A549 (cell line): Measurements from ENCODE around the gene FHL1. TPM values are rescaled to one million over a fixed set of nuclear protein-coding genes. Genes with fewer than 3 reads are reported as not detected.
A peak's percentile ranks its signal among the peaks of the same experiment; 100 is the strongest.

ENCODE experiments used
- ATAC-seq, 2 experiments: fragments of 200-7000 bp in 1 of 2; fragments of >200 bp in 1 of 2; cut with Nextera tagmentation in 1 of 2; cut with Tn5 transposase in 1 of 2; 3 replicates each; pipeline versions ENCODE4 v1.8.0 to v1.9.1; 2018 to 2020; ENCODE audit warnings: mild to moderate bottlenecking in 1 of 2, moderate library complexity in 1 of 2
- CTCF ChIA-PET: fragments of 300-600 bp; sonication (Branson Sonifier 250); formaldehyde crosslinking; extraction: SDS; loops from one replicate; lab custom pipeline; 2021; ENCODE audit warnings: antibody characterized with exemption, inconsistent platforms; lab: Yijun Ruan, JAX
- POLR2A ChIA-PET: fragments of 350-600 bp; formaldehyde crosslinking; extraction: SDS; loops from one replicate; lab custom pipeline; 2021; ENCODE audit warnings: antibody characterized with exemption, inconsistent platforms; lab: Yijun Ruan, JAX
- DNase-seq, 2 experiments: peaks; one replicate each; pipeline versions ENCODE4 v3.0.0 to v3.0.0-alpha.2; 2011 to 2016; ENCODE audit warnings: low read depth in 1 of 2, low spot score in 1 of 2
- FAIRE-seq: peaks from 2 replicates; lab custom pipeline; 2011; peaks lifted over from hg19 to GRCh38; lab: Jason Lieb, UNC
- H3K27ac ChIP-seq, 2 experiments: fragments of >200 bp; sonication (Bioruptor Twin); formaldehyde crosslinking; 3 replicates each; pipeline ENCODE4 v1.5.1; 2016 to 2017
- H3K4me1 ChIP-seq: fragments of >200 bp; sonication (Bioruptor Twin); formaldehyde crosslinking; 3 replicates; pipeline ENCODE4 v1.6.1; 2016
- H3K4me2 ChIP-seq: fragments of >200 bp; sonication (Bioruptor Twin); formaldehyde crosslinking; 3 replicates; pipeline ENCODE4 v1.6.1; 2016
- H3K4me3 ChIP-seq: fragments of >200 bp; sonication (Bioruptor Twin); formaldehyde crosslinking; 3 replicates; pipeline ENCODE4 v1.5.1; 2016
- H3K9me3 ChIP-seq: fragments of >200 bp; sonication (Bioruptor Twin); formaldehyde crosslinking; 3 replicates; pipeline ENCODE4 v1.6.1; 2016
- E2F6 ChIP-seq: IDR thresholded peaks from 2 replicates; pipeline ENCODE4 v1.6.1; 2012; ENCODE audit warnings: low read depth, borderline replicate concordance
- ESRRA ChIP-seq: fragments of 150-350 bp; IDR thresholded peaks from 2 replicates; pipeline ENCODE4 v1.6.1; 2014; ENCODE audit warnings: mild to moderate bottlenecking, low read length, borderline replicate concordance
- FOSB ChIP-seq: fragments of 250-450 bp; sonication (Bioruptor Pico); IDR thresholded peaks from 2 replicates; pipeline ENCODE4 v1.5.0; 2020; ENCODE audit warnings: mild to moderate bottlenecking, moderate library complexity
- FOSL2 ChIP-seq, 2 experiments: fragments of 450-650 bp in 1 of 2; fragments of >200 bp in 1 of 2; sonication (Bioruptor Twin) in 1 of 2; formaldehyde crosslinking; IDR thresholded peaks; 2 replicates each; pipeline versions ENCODE4 v1.5.0 to v1.6.1; 2016 to 2020; ENCODE audit warnings: mild to moderate bottlenecking in 1 of 2, moderate library complexity in 1 of 2
- GATA3 ChIP-seq: IDR thresholded peaks from 2 replicates; pipeline ENCODE4 v1.6.1; 2012; ENCODE audit warnings: borderline replicate concordance
- HDAC2 ChIP-seq: fragments of 200-600 bp; sonication (generic); IDR thresholded peaks from 2 replicates; pipeline ENCODE4 v1.6.1; 2016
- HEYL ChIP-seq: fragments of 250-450 bp; sonication (Bioruptor Pico); IDR thresholded peaks from 2 replicates; pipeline ENCODE4 v1.8.0; 2021; ENCODE audit warnings: mild to moderate bottlenecking, moderate library complexity
- HOXA7 ChIP-seq: fragments of 250-450 bp; sonication (Bioruptor Pico); IDR thresholded peaks from 2 replicates; pipeline ENCODE4 v1.5.0; 2020; ENCODE audit warnings: mild to moderate bottlenecking, moderate library complexity
- HOXB5 ChIP-seq: fragments of 250-450 bp; sonication (Bioruptor Pico); IDR thresholded peaks from 2 replicates; pipeline ENCODE4 v1.5.0; 2020; ENCODE audit warnings: mild to moderate bottlenecking, moderate library complexity
- JUNB ChIP-seq: fragments of >200 bp; sonication (Bioruptor Twin); formaldehyde crosslinking; IDR thresholded peaks from 2 replicates; pipeline ENCODE4 v1.6.1; 2016
- KDM5A ChIP-seq: fragments of 200-600 bp; sonication (generic); IDR thresholded peaks from 2 replicates; pipeline ENCODE4 v1.6.1; 2016; ENCODE audit warnings: antibody characterized with exemption, mild to moderate bottlenecking
- NR3C1 ChIP-seq: fragments of >200 bp; sonication (Bioruptor Twin); formaldehyde crosslinking; IDR thresholded peaks from 3 replicates; pipeline ENCODE4 v1.6.1; 2017
- PBX3 ChIP-seq: IDR thresholded peaks from 2 replicates; pipeline ENCODE4 v1.6.1; 2012
- POLR2AphosphoS2 ChIP-seq: conservative IDR thresholded peaks from 2 replicates; pipeline ENCODE4 v1.6.1; 2012; ENCODE audit warnings: low read length, improper control_type of control experiment, inconsistent platforms
- RARB ChIP-seq: fragments of 250-450 bp; sonication (Bioruptor Pico); IDR thresholded peaks from 2 replicates; pipeline ENCODE4 v1.8.0; 2021; ENCODE audit warnings: mild to moderate bottlenecking, moderate library complexity
- RCOR1 ChIP-seq: fragments of 150-350 bp; IDR thresholded peaks from 2 replicates; pipeline ENCODE4 v1.6.1; 2014; ENCODE audit warnings: antibody characterized with exemption, low read length, low read depth
- RFX5 ChIP-seq: fragments of 450-650 bp; IDR thresholded peaks from 2 replicates; pipeline ENCODE4 v1.7.1; 2014; ENCODE audit warnings: antibody characterized with exemption, mild to moderate bottlenecking, moderate library complexity
- RNF2 ChIP-seq: fragments of 200-600 bp; sonication (generic); IDR thresholded peaks from 2 replicates; pipeline ENCODE4 v1.6.1; 2016; ENCODE audit warnings: low read depth, mild to moderate bottlenecking, antibody characterized with exemption, moderate library complexity, borderline replicate concordance
- SREBF2 ChIP-seq: fragments of 450-650 bp; IDR thresholded peaks from 2 replicates; pipeline ENCODE4 v1.6.1; 2014; ENCODE audit warnings: mild to moderate bottlenecking, moderate library complexity
- TFCP2L1 ChIP-seq: fragments of 250-450 bp; sonication (Bioruptor Pico); IDR thresholded peaks from 2 replicates; pipeline ENCODE4 v1.5.0; 2021; ENCODE audit warnings: mild to moderate bottlenecking
- WGBS: methylation state at CpG from one replicate; pipeline ENCODE4 v1.1.6; 2017; ENCODE audit errors: missing lambda C conversion rate; 5-methylcytosine and 5-hydroxymethylcytosine counted together
- polyA plus RNA-seq, 4 experiments: library from polyadenylated mRNA; depleted of rRNA in 3 of 4; stranded (reverse); fragments of >200 nt; fragmentation: RNase III in 1 of 4; extraction: RNeasy Plus Mini Kit Qiagen cat#74134 plus additional on column Dnase treatment in 1 of 4; gene quantifications; 2 replicates in 3 of 4; 3 replicates in 1 of 4; pipeline ENCODE4 v1.2.3, GENCODE V29; 2011 to 2017
- TF ChIP-seq, protein P1 (sequence below): fragments of >200 bp; sonication (Bioruptor Twin); formaldehyde crosslinking; IDR thresholded peaks from 3 replicates; pipeline ENCODE4 v1.6.1; 2016
- TF ChIP-seq, protein P2 (sequence below): fragments of >200 bp; sonication (Bioruptor Twin); formaldehyde crosslinking; IDR thresholded peaks from 3 replicates; pipeline ENCODE4 v1.5.1; 2016
- TF ChIP-seq, protein P3 (sequence below): fragments of 250-450 bp; sonication (Bioruptor Pico); IDR thresholded peaks from 2 replicates; pipeline ENCODE4 v1.5.0; 2021; ENCODE audit warnings: mild to moderate bottlenecking, moderate library complexity, borderline replicate concordance
- TF ChIP-seq, protein P4 (sequence below): fragments of 450-650 bp; IDR thresholded peaks from 2 replicates; pipeline ENCODE4 v1.6.1; 2014; ENCODE audit warnings: antibody characterized with exemption

Gene FHL1
- polyA plus RNA-seq, 2 of the 4 experiments (the other 2 are of a cell fraction) = 31.6 to 32.2 TPM

DNA sequence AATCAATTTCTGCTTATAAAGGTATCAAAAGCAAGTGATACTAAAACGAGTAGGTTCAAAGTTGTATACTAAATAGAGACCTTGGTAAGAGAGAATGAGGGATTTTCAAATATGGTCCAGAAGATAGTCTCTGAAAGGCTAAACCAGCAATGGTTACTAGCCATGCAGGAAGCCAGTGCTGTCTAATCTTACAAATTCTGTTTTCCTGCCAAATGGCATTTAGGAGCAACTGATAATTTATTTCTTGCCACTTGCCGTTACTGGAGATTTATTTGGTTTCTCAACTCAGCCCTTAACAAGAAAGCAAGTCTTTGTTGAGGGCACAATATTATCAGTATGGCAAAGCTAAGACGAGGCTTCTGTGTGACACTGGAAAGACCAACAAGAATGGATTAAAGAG lies 56.6 kb downstream of the FHL1 start (continued):
- TF ChIP-seq E2F6 (no peak), KDM5A (no peak), TFCP2L1 (CRISPR knock-in tag) (no peak), NR3C1 (no peak), RCOR1 (no peak)
- TF ChIP-seq, protein P1, sequence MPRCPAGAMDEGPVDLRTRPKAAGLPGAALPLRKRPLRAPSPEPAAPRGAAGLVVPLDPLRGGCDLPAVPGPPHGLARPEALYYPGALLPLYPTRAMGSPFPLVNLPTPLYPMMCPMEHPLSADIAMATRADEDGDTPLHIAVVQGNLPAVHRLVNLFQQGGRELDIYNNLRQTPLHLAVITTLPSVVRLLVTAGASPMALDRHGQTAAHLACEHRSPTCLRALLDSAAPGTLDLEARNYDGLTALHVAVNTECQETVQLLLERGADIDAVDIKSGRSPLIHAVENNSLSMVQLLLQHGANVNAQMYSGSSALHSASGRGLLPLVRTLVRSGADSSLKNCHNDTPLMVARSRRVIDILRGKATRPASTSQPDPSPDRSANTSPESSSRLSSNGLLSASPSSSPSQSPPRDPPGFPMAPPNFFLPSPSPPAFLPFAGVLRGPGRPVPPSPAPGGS = no peak

- Histone ChIP-seq H3K4me3 (no peak overlapping the region), H3K4me1 (peaks cover 40% of the 10 kb centered on the region), H3K27ac (peak overlapping the region; percentile 32 to 60; a peak in 3 of 6 replicates), H3K4me2 (peak overlapping the region; percentile 48), H3K9me3 (no peaks in the 10 kb centered on the region)
- ChIA-PET CTCF (interaction anchor here (2.1 to 4.7 kb wide), 3 partner anchors 39 to 176 kb away, joined by 6 to 37 read pairs (median 21); no protein-coding TSS in a partner anchor), POLR2A (no interaction called here)
- TF ChIP-seq FOSB (CRISPR knock-in tag) = no peak
- ATAC-seq (peak in 1 of 2 experiments; percentile 56; a peak in 3 of 6 replicates), FAIRE-seq (no peak), DNase-seq (peak; percentile 15 to 61)
- WGBS = 62% methylated on average over 2 of the region's 2 CpGs
Measured at GRCh38 chrX:136204571-136204970, 57.2 kb downstream of the FHL1 start.

GRCh38 chrX:136205882-136206380 lies 58.6 kb downstream of the FHL1 start:
- no peak overlapping the region for H3K4me3 ChIP-seq
- no peak overlapping the region for H3K4me2 ChIP-seq
- H3K4me1 ChIP-seq = peaks cover 32% of the 10 kb centered on the region
- 89% methylated on average over 4 of the region's 8 CpGs for WGBS
- no peaks in the 10 kb centered on the region for H3K9me3 ChIP-seq
- DNase-seq (no peak), ATAC-seq (no peak), FAIRE-seq (no peak)
- ChIA-PET CTCF (interaction anchor here (1.1 to 6.5 kb wide), 4 partner anchors 40 to 177 kb away, joined by 4 to 82 read pairs (median 5); no protein-coding TSS in a partner anchor), POLR2A (no interaction called here)
- no peak overlapping the region for H3K27ac ChIP-seq
- no peak for TF ChIP-seq PBX3
- no peak for TF ChIP-seq POLR2AphosphoS2
- TF ChIP-seq SREBF2 = no peak
- no peak for TF ChIP-seq RARB (CRISPR knock-in tag)
- no peak for TF ChIP-seq JUNB
- TF ChIP-seq TFCP2L1 (CRISPR knock-in tag) = no peak
- TF ChIP-seq GATA3 = no peak
- TF ChIP-seq HOXB5 (CRISPR knock-in tag) = no peak
- no peak for TF ChIP-seq KDM5A
- TF ChIP-seq FOSL2 (IDR thresholded peaks at IDR 0.05) = no peak
- TF ChIP-seq FOSL2 (CRISPR knock-in tag; IDR thresholded peaks at IDR 0.05) = no peak

DNA sequence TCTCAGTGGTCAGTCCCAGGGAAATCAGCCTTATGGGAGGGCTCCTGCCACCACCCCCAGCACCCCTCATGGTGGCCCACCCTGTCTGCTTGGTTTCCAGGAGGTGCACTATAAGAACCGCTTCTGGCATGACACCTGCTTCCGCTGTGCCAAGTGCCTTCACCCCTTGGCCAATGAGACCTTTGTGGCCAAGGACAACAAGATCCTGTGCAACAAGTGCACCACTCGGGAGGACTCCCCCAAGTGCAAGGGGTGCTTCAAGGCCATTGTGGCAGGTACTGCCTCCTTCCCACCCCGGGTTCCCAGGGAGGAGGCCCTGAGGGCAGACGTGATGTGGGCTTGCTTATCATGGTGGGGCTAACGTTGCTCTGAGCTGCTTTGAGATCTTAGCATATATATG lies 59.6 kb downstream of the FHL1 start:
- no peaks in the 10 kb centered on the region for H3K9me3 ChIP-seq
- H3K4me3 ChIP-seq = no peak overlapping the region
- 63% methylated on average over 4 of the region's 6 CpGs for WGBS
- peaks cover 31% of the 10 kb centered on the region for H3K4me1 ChIP-seq
- no peak for DNase-seq
- H3K27ac ChIP-seq = no peak overlapping the region
- ChIA-PET POLR2A (no interaction called here), CTCF (interaction anchor here (4.0 to 6.5 kb wide), 2 partner anchors 62 to 178 kb away, joined by 12 to 82 read pairs; no protein-coding TSS in a partner anchor)
- H3K4me2 ChIP-seq = no peak overlapping the region
- ATAC-seq = no peak
- no peak for FAIRE-seq
- TF ChIP-seq RFX5 (no peak), KDM5A (no peak), RNF2 (no peak), ESRRA (no peak), HDAC2 (no peak), HEYL (CRISPR knock-in tag) (no peak), SREBF2 (no peak), HOXA7 (CRISPR knock-in tag) (no peak), FOSL2 (IDR thresholded peaks at IDR 0.05) (no peak), FOSL2 (CRISPR knock-in tag; IDR thresholded peaks at IDR 0.05) (no peak), JUNB (no peak)
- TF ChIP-seq, protein P2, sequence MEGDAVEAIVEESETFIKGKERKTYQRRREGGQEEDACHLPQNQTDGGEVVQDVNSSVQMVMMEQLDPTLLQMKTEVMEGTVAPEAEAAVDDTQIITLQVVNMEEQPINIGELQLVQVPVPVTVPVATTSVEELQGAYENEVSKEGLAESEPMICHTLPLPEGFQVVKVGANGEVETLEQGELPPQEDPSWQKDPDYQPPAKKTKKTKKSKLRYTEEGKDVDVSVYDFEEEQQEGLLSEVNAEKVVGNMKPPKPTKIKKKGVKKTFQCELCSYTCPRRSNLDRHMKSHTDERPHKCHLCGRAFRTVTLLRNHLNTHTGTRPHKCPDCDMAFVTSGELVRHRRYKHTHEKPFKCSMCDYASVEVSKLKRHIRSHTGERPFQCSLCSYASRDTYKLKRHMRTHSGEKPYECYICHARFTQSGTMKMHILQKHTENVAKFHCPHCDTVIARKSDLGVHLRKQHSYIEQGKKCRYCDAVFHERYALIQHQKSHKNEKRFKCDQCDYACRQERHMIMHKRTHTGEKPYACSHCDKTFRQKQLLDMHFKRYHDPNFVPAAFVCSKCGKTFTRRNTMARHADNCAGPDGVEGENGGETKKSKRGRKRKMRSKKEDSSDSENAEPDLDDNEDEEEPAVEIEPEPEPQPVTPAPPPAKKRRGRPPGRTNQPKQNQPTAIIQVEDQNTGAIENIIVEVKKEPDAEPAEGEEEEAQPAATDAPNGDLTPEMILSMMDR = no peak
- TF ChIP-seq, protein P3, sequence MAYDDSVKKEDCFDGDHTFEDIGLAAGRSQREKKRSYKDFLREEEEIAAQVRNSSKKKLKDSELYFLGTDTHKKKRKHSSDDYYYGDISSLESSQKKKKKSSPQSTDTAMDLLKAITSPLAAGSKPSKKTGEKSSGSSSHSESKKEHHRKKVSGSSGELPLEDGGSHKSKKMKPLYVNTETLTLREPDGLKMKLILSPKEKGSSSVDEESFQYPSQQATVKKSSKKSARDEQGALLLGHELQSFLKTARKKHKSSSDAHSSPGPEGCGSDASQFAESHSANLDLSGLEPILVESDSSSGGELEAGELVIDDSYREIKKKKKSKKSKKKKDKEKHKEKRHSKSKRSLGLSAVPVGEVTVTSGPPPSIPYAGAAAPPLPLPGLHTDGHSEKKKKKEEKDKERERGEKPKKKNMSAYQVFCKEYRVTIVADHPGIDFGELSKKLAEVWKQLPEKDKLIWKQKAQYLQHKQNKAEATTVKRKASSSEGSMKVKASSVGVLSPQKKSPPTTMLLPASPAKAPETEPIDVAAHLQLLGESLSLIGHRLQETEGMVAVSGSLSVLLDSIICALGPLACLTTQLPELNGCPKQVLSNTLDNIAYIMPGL (CRISPR knock-in tag) = no peak
- TF ChIP-seq, protein P4, sequence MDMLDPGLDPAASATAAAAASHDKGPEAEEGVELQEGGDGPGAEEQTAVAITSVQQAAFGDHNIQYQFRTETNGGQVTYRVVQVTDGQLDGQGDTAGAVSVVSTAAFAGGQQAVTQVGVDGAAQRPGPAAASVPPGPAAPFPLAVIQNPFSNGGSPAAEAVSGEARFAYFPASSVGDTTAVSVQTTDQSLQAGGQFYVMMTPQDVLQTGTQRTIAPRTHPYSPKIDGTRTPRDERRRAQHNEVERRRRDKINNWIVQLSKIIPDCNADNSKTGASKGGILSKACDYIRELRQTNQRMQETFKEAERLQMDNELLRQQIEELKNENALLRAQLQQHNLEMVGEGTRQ = no peak
